HG03378 (cell line): ENCODE measurements around the gene PDIA5.

Source experiments
- ATAC-seq: cut with Tn5 transposase; IDR thresholded peaks from one replicate; pipeline ENCODE4 v1.9.1; 2021; ENCODE audit warnings: mild to moderate bottlenecking, moderate library complexity; ENCODE audit not compliant: unreplicated experiment

The PDIA5 gene

DNA sequence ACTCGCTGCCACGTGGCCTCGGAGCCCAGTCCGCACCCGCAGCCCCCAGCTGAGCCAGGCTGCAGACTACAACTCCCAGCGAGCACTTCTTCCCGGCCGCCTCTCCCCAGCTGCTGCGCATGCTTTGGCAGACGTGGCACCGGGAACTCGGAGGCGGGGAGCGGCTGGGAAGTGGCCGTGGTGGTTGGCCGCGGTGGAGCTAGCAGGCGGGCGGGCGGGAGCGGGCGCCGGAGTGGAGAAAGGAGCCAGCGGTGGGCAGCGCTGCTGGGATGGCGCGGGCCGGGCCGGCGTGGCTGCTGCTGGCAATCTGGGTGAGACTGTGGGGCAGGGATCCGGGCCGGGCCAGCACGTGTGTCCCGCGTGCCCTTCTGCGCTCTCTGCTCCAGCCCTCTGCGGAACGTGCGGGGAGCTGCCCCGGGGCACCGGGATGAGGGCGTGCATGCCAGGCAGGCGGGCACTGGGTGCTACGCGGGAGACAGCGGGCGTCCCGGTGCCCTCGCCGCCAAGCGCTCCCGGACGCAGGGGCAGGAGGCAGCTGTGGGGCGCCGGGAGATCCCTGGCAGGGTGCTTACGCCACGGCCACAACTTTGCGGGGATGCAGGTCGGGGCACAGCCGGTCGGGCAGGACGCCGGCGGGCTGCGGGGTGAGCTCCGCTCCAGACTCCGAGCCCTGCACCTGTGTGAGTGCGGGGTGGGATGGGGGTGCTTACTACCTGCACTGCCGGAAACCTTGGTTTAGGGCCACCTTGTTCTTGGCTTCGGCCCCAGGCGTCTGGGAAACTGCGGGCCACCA lies at the start of gene PDIA5:
PDIA5 (plus strand) TSS at position 130 of the 793 bp plus-strand sequence; CDS start at position 270, 140 bp downstream.
- no peak for ATAC-seq

DNA sequence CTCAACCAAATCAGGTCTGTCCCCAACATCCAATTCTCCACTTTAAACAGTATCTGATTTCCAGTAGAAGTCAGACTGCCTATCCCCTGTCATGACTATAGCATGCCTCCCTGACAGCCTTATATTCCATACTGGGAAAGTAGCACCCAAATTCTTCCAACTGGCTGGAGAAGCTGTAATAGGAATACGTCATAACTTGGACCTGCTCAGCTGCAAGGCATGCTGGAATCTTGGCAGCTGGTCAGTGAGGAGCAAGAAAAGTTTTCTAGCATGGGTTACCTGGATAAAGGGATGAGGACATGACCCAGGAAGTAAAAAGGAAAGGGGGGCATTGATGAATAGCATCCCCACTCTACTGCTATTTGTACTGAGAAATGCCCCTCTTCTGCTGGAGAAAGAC lies 48.1 kb upstream of the PDIA5 start:
- no peak for ATAC-seq

DNA sequence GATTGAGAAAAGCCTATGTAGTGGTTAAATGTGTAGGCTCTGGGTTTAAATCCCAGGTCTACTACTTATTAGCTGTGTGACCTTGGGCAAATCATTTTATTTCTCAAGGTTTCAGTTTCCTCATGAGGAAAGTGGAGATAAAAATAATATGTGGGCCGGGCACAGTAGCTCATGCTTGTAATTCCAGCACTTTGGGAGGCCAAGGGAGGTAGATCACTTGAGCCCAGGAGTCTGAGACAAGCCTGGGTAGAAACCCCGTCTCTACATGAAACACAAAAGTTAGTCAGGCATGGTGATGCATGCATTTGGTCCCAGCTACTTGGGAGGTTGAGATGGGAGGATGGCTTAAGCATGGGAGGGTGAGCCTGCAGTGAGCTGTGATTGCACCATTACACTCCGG lies 47.7 kb upstream of the PDIA5 start:
- no peak for ATAC-seq

DNA sequence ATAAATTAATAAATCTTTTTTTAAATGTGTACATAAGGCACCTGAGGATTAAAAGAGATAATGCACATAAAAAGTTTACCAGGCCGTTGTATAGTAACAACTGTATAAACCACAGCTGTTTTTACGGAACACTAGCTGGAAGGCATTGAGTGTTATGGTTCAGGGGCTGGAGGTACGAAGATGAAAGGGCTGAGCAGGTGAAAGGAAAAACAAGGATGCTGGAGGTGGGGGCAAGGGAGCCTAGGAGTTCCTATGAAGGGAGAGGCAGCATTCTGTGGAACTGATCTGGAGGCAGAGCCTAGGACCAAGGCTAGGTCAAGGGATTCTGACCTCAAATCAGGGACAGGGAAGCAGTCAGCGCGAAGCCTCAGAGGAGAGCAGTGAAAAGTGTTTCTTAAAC lies 47.2 kb upstream of the PDIA5 start:
- no peak for ATAC-seq

DNA sequence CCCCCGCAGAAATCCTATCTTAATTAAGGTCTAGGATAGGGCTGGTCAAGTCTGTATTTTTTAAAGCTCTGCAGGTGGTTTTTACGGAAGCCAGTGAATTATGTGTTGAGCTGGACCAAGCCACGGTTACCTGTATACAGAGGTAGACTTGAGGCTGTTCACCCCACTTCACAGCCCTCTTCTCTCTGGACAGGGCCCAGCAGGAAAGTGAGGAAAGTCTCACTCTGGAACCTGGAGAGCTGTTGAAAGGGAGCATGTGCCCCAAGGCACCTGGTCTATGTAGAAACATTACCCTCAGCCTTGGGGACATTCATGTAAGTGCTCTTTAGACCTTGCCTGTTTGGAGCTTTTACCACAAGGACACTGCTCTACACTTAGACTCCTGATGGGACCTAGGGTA lies 46.1 kb upstream of the PDIA5 start:
- ATAC-seq, result no peak

DNA sequence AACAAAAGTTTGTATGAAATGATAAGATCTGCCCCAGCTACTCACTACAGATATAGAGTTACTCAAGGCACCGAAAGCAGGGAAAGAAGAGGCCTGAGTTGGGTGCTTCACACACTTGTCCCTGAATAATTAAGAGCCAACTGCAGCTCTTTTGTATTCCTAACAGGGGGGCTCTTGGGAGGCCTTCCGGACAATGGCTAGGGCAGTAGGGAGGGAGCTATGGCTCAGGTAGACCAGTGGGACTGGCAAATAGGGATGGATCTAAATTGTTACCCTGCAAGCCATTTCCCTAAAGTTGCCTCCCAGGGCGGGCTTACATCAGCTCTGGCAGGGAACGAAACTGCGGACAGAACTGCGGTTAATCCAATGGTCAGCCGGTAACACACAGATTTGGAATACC lies 45.4 kb upstream of the PDIA5 start:
- ATAC-seq, result no peak

DNA sequence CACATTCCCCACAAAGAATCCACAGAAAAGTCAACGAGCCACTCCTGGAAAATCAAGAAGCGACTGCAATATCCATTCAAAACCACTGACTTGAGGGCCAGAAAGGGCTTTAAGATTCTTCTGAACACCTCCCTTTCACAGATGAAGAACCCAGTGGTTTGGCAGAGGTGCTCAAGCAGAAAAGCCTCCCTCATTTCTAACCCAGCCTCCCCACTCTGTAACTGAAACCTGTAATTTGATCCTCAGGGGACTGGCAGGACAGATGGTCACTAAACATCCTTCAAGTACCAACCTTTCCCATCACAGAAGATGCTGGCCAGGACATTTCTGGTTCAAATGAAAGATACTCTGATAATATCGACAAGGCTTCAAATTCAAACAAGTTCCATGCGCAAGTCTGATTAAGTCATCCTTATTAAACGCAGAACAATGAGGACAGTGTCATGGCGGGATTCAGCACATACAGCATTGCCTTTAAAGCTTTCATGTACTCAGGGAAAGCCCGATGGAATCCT lies 44.8 kb upstream of the PDIA5 start:
- no peak for ATAC-seq

DNA sequence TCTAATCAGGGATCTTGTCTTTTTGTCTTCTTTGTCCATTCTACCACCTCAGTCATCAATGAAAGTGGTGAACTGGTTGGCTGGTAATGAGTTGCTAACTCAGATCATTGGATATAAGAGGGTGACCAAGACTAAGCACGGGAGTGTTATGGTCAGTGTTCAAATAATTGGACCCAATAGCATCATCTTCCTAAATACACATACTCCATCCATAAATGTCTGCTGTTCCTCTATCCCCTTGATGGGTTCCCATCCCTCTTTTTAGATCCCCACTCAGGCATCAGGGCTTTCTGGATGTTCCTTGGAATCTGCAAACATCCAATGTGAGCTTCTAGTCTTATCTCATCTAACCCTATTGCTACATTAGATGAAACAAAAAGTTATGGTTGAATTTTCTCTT lies 42.8 kb upstream of the PDIA5 start:
- ATAC-seq, result no peak

DNA sequence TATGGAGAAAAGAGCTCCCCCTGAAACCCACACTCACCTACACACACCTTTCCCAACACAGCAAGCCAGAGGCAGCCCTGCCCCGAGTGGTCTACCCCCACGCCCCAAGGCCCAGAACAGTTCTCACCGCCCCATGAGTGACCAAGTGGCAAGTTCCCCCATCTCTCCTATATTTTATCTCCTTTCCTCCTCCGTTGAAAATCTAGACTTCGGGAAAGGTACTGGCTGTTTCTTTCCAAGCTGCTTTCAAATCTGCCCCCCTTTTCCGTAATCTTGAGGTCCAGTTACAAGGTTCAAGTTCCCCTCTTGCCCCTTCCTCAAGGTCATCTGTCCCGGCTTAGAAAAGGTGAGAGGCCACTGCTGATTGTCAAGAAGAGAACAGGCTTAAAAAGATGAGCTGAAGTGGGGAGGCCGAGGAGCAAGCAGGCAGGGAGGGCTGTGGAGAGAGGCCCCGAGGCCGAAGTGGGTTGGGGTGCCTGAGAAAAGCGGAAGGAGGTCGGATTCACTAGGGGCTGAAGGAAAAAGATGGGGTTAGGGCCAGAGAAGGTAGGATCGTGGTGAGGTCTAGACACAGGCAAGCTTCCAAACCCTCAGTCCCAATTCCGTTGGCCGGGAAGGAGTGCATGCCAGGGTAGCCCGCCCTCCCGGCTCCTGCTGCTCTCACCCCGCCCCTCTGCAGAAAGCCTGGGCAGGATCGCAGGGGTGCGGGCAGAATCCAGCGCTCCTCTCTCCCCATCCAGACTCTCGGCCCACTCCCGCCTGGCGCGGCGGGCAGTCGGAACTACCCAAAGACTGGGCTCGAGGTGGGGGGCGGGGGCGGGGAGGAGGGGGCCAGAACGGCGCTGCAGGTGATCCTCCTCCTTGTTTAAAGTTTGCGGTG lies 40.9 kb upstream of the PDIA5 start:
- ATAC-seq, result no peak

DNA sequence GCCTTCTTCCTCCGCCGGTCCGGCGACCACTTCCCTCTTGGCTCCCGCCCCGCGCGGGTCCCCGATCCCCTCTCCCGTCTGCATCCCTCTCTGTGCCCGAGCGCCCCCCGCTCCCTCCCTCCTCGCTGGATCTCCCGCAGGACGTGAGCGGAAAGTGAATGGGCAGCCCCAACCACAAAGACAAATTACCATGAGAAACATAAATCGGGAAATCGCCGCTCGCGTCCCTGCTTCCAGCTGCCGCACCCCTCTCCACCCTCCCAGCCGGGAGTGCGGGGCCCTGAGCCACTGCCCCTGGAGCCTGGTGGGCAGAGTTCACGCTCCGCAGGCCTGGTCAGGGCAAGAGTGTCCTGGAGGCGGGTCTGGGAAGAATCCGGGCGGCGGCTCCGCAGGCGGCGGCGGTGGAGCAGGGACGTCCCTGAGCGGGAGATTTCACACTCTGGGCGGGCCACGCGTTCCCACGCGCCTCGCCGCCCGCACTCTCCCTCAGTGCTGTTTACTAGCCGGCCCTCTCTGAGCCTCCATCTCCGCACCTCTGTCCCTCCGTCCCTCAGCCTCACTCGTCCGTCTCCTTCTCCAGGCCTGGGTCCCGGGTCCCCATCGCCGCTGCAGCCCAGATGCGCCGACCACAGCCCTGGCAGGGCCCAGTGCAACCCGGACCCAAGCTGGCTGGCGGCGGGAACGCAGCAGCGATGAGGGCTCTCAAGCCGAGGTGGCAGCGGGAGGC lies 40.1 kb upstream of the PDIA5 start:
- ATAC-seq, result no peak

DNA sequence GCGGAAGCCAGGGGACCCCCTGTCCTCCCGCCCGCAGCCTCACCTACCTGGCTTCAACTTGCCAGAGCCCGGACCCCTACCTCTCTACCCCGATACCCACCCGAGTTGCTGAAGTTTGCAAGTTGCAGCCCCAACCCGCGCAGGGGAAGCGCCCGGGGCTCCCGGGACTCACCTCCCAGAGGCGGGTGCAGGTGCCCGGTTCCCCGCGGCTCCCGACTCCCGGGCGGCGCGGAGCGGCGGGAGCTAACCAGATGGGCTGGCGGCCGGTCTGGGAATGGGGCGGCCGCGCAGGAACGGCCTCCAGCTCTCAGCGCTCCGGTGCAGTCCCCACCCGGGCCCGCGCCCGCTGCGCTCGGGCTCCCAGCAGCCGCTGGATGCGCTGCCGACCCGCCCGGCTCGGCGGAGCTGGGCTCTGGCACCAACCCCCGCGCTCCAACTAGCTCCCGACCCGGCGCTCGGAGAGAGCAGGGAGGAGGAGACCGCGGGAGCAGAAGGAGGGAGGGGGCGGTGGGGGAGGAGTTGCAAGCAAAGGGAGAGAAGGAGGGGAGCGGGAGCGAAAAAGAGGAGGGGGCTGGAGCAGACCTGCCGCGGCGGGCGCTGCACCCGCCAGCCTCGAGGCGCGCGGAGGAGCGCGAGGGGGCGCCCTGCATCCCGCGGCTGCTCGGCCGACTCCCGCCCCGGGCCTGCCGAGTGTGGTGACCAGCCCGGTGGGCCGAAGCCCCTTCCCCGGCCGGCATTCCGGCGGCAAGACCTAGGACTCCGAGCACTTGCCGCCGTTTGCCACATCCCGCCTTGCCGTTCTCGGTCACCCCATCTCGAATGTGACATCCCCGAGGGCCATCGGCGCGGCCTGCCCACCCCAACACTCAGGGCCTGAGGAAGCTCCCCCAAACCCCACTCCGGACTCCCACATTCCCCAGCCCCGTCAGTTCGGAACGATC lies 39.3 kb upstream of the PDIA5 start, which contains the start of gene SEMA5B:
SEMA5B (minus strand) TSS at position 472 of the 941 bp plus-strand sequence. CDS start 66,500 bp downstream, outside the sequence.
- no peak for ATAC-seq

DNA sequence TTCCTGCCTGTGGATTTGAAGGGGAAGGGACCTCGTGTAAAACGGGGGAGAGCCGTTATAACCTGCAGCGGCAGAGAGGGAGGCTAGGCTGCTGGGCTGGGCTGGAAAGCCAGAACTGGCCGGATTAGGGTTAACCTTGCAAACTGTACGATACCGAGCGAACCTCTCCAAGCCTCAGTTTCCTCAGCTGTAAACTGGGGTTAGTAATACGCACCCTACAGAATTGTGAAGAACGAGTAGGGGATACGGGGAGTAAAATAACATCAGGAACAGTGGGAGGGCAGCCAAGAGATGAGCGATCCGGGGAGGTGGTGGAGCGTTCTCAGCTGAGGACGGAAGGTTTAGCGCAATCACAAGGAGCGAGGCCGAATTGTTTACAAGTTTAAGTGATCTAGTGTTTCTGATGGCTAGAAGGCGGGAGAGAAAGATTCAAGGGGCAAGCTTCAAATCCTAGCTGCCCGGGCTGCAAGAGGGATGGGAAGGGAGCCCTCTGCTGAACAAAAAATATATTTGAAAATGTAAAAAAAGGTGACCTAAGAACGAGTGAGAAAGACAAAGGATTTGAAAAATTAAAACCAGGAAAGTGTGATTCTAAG lies 38.5 kb upstream of the PDIA5 start:
- ATAC-seq, result no peak

DNA sequence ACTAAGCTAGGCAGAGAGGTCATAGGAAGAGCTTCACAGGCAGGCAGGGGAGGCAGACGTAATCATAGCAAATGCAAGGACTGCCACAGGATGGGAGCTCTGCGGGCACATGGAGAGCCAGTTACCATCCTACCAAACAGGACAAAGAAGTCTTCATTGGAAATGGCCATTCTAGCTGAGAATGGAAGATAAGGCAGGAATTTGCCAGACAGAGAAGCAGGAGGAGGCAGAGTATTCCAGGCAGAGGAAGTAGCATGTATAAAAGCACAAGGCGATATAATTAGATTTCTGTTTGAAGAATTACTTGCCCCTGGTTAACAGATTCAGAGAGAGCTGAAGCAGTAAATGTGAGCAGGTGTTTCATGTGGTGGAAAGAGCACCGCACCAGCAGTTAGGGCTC lies 35.8 kb upstream of the PDIA5 start:
- no peak for ATAC-seq

DNA sequence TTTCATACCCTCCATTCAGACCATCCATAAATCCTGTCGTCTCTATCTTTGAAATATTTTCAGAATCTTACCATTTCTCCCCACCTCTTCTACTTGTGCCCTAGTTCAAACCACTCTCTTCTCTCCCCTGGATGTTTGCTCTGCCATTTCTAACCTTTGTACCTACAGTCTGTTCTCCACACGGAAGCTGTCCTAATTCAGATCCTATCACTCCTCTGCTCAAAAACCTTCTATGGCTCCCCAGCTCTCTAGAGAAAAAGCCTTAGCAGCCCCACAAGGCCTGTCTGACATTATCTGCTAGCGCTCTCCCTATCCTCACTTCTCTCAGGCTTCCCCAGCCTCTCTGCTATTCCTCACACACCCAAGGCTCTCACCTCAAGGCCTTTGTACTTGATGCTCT lies 34.8 kb upstream of the PDIA5 start:
- no peak for ATAC-seq

DNA sequence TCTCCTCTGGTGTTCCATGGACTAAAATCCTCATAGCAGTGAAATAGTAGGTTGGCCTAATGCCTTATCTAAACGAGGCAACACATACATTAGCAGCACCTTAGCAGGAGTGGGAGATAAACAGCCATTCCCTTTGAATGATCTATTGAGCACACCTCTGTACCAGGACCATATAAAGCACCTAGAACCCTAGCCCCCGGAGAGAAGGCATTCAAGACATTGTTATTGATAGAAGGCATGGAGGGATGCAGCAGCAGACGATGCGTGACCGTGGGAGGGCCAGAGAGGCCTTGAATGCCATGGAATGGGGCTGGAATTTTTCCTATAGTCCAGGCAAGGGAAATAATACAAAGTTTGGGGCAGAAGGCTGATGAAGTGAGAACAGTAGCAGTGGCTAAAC lies 32.7 kb upstream of the PDIA5 start:
- no peak for ATAC-seq

DNA sequence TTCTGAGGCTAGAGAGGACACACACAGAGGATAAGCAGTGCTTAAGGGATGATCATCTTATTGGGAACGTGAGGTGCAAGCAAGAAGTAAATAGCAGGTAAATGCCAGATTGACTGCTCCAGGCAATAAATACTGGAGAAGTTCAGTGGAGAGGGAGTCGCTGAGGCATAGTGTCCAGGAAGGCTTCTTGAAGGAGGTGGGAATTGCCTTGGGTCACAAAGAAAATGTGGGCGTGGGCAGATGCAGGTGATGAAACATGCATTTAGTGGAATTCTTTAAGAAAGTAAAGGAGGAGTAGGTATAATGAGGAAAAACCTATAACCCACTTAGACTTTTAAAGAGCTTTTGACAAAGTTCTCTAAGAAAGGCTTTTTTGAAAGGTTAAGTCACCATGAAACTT lies 31.8 kb upstream of the PDIA5 start:
- ATAC-seq, result no peak

DNA sequence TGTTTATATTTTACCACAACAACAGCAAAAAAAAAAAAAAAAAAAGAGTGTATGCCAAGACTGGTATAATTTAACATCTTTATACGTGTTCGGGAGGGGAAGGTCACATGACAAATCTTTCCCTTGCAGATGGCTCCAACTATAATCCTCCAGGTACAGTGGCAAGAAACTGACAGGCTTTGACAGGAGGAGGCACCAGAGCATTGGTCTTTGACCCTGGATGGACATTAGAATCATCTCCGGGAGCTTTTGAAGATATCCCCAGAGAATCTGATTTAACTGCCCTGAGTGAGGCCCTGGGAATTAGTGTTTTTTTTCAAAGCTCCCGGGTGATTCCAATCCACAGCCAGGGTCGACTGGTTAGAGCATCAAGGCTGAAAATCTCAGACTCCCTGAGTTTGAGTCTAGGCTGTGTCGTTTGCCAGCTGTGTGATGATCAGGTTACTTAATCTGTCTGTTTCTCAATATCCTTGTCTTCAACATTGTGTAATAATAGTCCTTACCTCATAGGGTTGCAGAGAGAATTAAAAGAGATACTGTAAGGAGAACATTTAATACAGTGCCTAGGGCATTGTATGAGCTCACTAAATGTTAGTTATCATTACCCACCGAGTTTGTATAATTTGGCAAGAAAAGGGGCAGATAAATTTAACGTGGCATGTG lies 30.3 kb upstream of the PDIA5 start:
- no peak for ATAC-seq

DNA sequence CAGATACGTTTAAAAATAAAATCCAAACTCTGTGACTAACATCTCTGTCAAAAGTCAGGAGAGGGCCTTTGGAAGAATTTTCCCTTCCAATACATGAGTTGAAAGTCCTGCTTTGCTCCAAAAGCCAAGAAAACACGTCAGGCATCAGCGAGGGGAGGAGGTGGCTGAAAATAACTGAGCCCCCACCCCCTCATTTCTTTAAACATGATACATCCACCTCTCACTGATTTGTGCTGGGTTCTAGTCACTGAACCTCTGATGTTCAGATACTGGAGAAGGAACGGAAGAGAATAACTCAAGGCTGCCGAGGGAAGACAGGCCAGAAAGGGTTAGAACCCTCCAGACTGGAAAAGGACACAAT lies 29.8 kb upstream of the PDIA5 start:
- no peak for ATAC-seq

DNA sequence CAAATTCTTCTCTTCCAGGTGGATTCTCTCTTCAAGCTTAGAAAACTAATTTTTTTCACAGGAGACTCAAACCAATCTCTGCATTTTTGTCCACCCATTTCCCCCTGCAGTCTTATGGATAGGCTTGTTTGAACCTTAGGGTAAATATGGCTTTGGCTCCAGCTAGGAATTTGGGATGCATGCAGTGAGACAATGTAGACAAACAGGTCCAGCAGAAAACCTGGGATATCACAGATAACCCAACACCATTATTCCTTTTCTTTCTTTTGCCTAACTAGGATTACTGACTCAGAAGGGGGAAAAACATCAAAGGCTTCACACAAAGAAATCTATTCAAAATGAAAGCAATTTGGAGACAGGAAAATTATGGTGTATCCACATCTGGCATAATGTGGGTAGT lies 28.1 kb upstream of the PDIA5 start:
- no peak for ATAC-seq
